Caco-2 (cell line): ENCODE measurements around the gene C6orf89. TPM values are rescaled to one million over a fixed set of nuclear protein-coding genes. Genes with fewer than 3 reads are reported as not detected.

Source experiments
- BruUV-seq: library from RNA; stranded (reverse); fragments of 400-500 nt; replicated peaks from 2 replicates; lab custom pipeline; 2021; lab: Mats Ljungman, UMichigan
- CTCF ChIA-PET: fragments of 300-600 bp; sonication (Branson Sonifier 250); formaldehyde crosslinking; loops from one replicate; lab custom pipeline; 2022; ENCODE audit warnings: antibody characterized with exemption; lab: Charles Lee
- POLR2A ChIA-PET: fragments of 300-600 bp; sonication (Branson Sonifier 250); formaldehyde crosslinking; loops from one replicate; lab custom pipeline; 2022; ENCODE audit warnings: antibody characterized with exemption; lab: Charles Lee
- DNase-seq, 2 experiments: peaks; one replicate each; pipeline versions ENCODE4 v3.0.0 to v3.0.0-alpha.2; 2020 to 2022
- H3K27me3 ChIP-seq: replicated peaks from 2 replicates; pipeline ENCODE4 v1.6.0; 2011; ENCODE audit warnings: low read length; ENCODE audit not compliant: control insufficient read depth, insufficient read depth
- H3K36me3 ChIP-seq: 2 replicates; pipeline ENCODE4 v1.5.1; 2011; ENCODE audit warnings: low read length; ENCODE audit not compliant: control insufficient read depth, insufficient read depth
- H3K4me1 ChIP-seq: fragments of 250-450 bp; sonication (Bioruptor Pico); 2 replicates; pipeline ENCODE4 v1.5.1; 2020; ENCODE audit warnings: mild to moderate bottlenecking
- H3K4me3 ChIP-seq: 2 replicates; pipeline ENCODE4 v1.5.1; 2011; ENCODE audit warnings: low read depth, mild to moderate bottlenecking, control low read depth, low read length
- H3K9me3 ChIP-seq: fragments of 250-450 bp; sonication (Bioruptor Pico); 2 replicates; pipeline ENCODE4 v1.5.1; 2020; ENCODE audit warnings: mild to moderate bottlenecking, moderate library complexity
- H3K27ac Mint-ChIP-seq: one replicate; pipeline ENCODE4 v1.8.0; 2022; ENCODE audit warnings: mixed read lengths; ENCODE audit not compliant: unreplicated experiment
- H3K27me3 Mint-ChIP-seq: one replicate; pipeline ENCODE4 v1.8.0; 2022; ENCODE audit warnings: mixed read lengths; ENCODE audit not compliant: insufficient read depth, unreplicated experiment
- H3K36me3 Mint-ChIP-seq: one replicate; pipeline ENCODE4 v1.8.0; 2022; ENCODE audit warnings: mild to moderate bottlenecking, mixed read lengths; ENCODE audit not compliant: insufficient read depth, unreplicated experiment
- H3K4me1 Mint-ChIP-seq: one replicate; pipeline ENCODE4 v1.8.0; 2022; ENCODE audit warnings: low read depth, mixed read lengths; ENCODE audit not compliant: unreplicated experiment
- H3K4me3 Mint-ChIP-seq: one replicate; pipeline ENCODE4 v1.8.0; 2022; ENCODE audit warnings: mild to moderate bottlenecking, moderate library complexity, mixed read lengths; ENCODE audit not compliant: unreplicated experiment
- H3K9me3 Mint-ChIP-seq: one replicate; pipeline ENCODE4 v1.8.0; 2022; ENCODE audit warnings: mixed read lengths; ENCODE audit not compliant: unreplicated experiment
- intact Hi-C: fragments of 100-400 bp; cut with micrococcal nuclease; formaldehyde crosslinking; loops from one replicate; pipeline ENCODE4 v1.10.0; 2022; ENCODE audit not compliant: unreplicated experiment
- total RNA-seq: library from RNA; stranded (reverse); gene quantifications from 2 replicates; pipeline ENCODE4 v1.2.3, GENCODE V29; 2022
- TF ChIP-seq, protein P1 (sequence below), 2 experiments: fragments of 200-600 bp in 1 of 2; IDR thresholded peaks; 1 replicate in 1 of 2; 2 replicates in 1 of 2; pipeline versions ENCODE4 v1.5.1 to v1.8.0; 2011 to 2022; ENCODE audit warnings: antibody characterized with exemption in 1 of 2, control low read depth in 1 of 2, inconsistent platforms in 1 of 2, low read depth in 1 of 2, low read length in 1 of 2, mild to moderate bottlenecking in 1 of 2, moderate library complexity in 1 of 2; ENCODE audit not compliant: insufficient read depth in 1 of 2, severe bottlenecking in 1 of 2, unreplicated experiment in 1 of 2

The C6orf89 gene
- total RNA-seq, 1 experiment from 2014 or later, result 24.4 TPM

- peaks cover 65% of the 10 kb centered on the region for H3K36me3 Mint-ChIP-seq
- CTCF ChIA-PET, result no interaction called here
- BruUV-seq, result no TSS peak
- no peak for DNase-seq
- Histone ChIP-seq H3K4me3 (no peak overlapping the region), H3K4me1 (no peaks in the 10 kb centered on the region), H3K36me3 (peaks cover 10% of the 10 kb centered on the region), H3K27me3 (no peaks in the 10 kb centered on the region), H3K9me3 (no peaks in the 10 kb centered on the region)
- H3K4me1 Mint-ChIP-seq, result no peaks in the 10 kb centered on the region
- H3K27me3 Mint-ChIP-seq, result no peaks in the 10 kb centered on the region
- no peaks in the 10 kb centered on the region for H3K9me3 Mint-ChIP-seq
- H3K27ac Mint-ChIP-seq, result no peak overlapping the region
- POLR2A ChIA-PET, result no interaction called here
- TF ChIP-seq, protein P1, sequence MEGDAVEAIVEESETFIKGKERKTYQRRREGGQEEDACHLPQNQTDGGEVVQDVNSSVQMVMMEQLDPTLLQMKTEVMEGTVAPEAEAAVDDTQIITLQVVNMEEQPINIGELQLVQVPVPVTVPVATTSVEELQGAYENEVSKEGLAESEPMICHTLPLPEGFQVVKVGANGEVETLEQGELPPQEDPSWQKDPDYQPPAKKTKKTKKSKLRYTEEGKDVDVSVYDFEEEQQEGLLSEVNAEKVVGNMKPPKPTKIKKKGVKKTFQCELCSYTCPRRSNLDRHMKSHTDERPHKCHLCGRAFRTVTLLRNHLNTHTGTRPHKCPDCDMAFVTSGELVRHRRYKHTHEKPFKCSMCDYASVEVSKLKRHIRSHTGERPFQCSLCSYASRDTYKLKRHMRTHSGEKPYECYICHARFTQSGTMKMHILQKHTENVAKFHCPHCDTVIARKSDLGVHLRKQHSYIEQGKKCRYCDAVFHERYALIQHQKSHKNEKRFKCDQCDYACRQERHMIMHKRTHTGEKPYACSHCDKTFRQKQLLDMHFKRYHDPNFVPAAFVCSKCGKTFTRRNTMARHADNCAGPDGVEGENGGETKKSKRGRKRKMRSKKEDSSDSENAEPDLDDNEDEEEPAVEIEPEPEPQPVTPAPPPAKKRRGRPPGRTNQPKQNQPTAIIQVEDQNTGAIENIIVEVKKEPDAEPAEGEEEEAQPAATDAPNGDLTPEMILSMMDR (IDR thresholded peaks at IDR 0.05; ENCODE audit: insufficient read depth in 1 of 2, low read depth in 1 of 2, low read length in 1 of 2, severe bottlenecking in 1 of 2, unreplicated experiment in 1 of 2), result no peak
- intact Hi-C loops, result no loop called here
- no peak overlapping the region for H3K4me3 Mint-ChIP-seq
These were observed 86.3 kb downstream of the C6orf89 start for GRCh38 chr6:36971921-36972673.

DNA sequence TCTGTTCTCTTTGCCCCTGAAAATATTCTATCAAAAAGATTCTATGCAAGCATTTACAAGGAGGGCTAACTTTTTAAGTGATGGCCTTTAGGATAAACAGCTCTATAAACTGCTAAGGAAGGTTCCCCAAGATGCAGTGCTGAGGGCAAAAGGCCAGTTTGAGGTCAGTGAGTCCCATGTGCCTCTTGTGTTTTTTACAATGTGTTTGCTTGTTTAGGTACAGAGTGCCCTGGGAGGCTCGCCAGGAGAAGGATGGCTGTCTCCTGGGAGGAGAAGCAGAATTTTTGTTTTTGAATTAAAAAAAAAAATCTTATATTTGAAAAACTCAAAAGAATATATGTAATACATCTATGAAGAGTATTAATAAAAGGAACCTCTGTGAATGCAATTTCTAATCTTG lies 87.4 kb downstream of the C6orf89 start:
- Mint-ChIP-seq H3K36me3 (peaks cover 62% of the 10 kb centered on the region), H3K27me3 (no peaks in the 10 kb centered on the region), H3K4me1 (no peaks in the 10 kb centered on the region), H3K4me3 (no peak overlapping the region), H3K9me3 (no peaks in the 10 kb centered on the region), H3K27ac (no peak overlapping the region)
- TF ChIP-seq, protein P1 (IDR thresholded peaks at IDR 0.05; ENCODE audit: insufficient read depth in 1 of 2, low read depth in 1 of 2, low read length in 1 of 2, severe bottlenecking in 1 of 2, unreplicated experiment in 1 of 2), result no peak
- Histone ChIP-seq H3K27me3 (no peaks in the 10 kb centered on the region), H3K4me3 (no peak overlapping the region), H3K36me3 (peaks cover 8% of the 10 kb centered on the region), H3K4me1 (no peaks in the 10 kb centered on the region), H3K9me3 (no peaks in the 10 kb centered on the region)
- ChIA-PET POLR2A (no interaction called here), CTCF (no interaction called here)
- intact Hi-C loops, result no loop called here
- no TSS peak for BruUV-seq
- no peak for DNase-seq

- ChIA-PET CTCF (no interaction called here), POLR2A (no interaction called here)
- Histone ChIP-seq H3K9me3 (no peaks in the 10 kb centered on the region), H3K27me3 (no peaks in the 10 kb centered on the region), H3K4me3 (no peak overlapping the region), H3K36me3 (peaks cover 6% of the 10 kb centered on the region), H3K4me1 (no peaks in the 10 kb centered on the region)
- H3K27me3 Mint-ChIP-seq, result no peaks in the 10 kb centered on the region
- peaks cover 57% of the 10 kb centered on the region for H3K36me3 Mint-ChIP-seq
- no peaks in the 10 kb centered on the region for H3K9me3 Mint-ChIP-seq
- no peak overlapping the region for H3K4me3 Mint-ChIP-seq
- intact Hi-C loops, result no loop called here
- TF ChIP-seq, protein P1 (IDR thresholded peaks at IDR 0.05; ENCODE audit: insufficient read depth in 1 of 2, low read depth in 1 of 2, low read length in 1 of 2, severe bottlenecking in 1 of 2, unreplicated experiment in 1 of 2), result no peak
- no TSS peak for BruUV-seq
- no peak for DNase-seq
- no peaks in the 10 kb centered on the region for H3K4me1 Mint-ChIP-seq
- H3K27ac Mint-ChIP-seq, result no peak overlapping the region
These were observed 87.9 kb downstream of the C6orf89 start for GRCh38 chr6:36973647-36974046.
